Stomach (tissue), 4 donors: ENCODE data around the gene CCDC170.

Source experiments
- CTCF ChIP-seq, 7 experiments: fragments of 450-650 bp in 4 of 7; fragments of 200-600 bp in 3 of 7; sonication (generic) in 3 of 7; IDR thresholded peaks; one replicate each; pipeline ENCODE4 v1.5.1; 2016 to 2019; ENCODE audit warnings: antibody characterized with exemption in 7 of 7, control low read depth in 2 of 7, mild to moderate bottlenecking in 1 of 7
- EP300 ChIP-seq: sonication (generic); formaldehyde crosslinking; IDR thresholded peaks from one replicate; pipeline ENCODE4 v1.6.1; 2017; ENCODE audit warnings: antibody characterized with exemption
- POLR2A ChIP-seq, 4 donors: fragments of 450-650 bp; IDR thresholded peaks; one replicate each; pipeline ENCODE4 v1.6.1; 2016; ENCODE audit warnings: antibody characterized with exemption in 4 of 4, control low read depth in 2 of 4, mild to moderate bottlenecking in 1 of 4, moderate library complexity in 1 of 4
- POLR2AphosphoS5 ChIP-seq, 3 donors: sonication (generic); formaldehyde crosslinking; IDR thresholded peaks; one replicate each; pipeline ENCODE4 v1.6.1; 2016; ENCODE audit warnings: antibody characterized with exemption in 3 of 3

- no peak for TF ChIP-seq CTCF (IDR thresholded peaks at IDR 0.05)
- TF ChIP-seq POLR2AphosphoS5 (IDR thresholded peaks at IDR 0.05), result no peak
- no peak for TF ChIP-seq POLR2A (IDR thresholded peaks at IDR 0.05)
- TF ChIP-seq EP300, result no peak
Measured at GRCh38 chr6:151452750-151453427, 40.9 kb upstream of the CCDC170 start.
